ENCODE measurements around the gene TBCD. TPM values are rescaled to one million over a fixed set of nuclear protein-coding genes. Genes with fewer than 3 reads are reported as not detected.
"Not testable (repeated sequence)": the region's sequence is repeated elsewhere in the genome, so short reads cannot be mapped to it uniquely, and the experiment has no call there.

The TBCD gene
- total RNA-seq, 1 donor from 2014 or later = 122 TPM

GRCh38 chr17:82723169-82723807, 28.6 kb upstream of the TBCD start:
- intact Hi-C loops (cut with DNase I) = no loop called here
- no peak for ATAC-seq
- no peak for DNase-seq (ENCODE audit: low spot score)

GRCh38 chr17:82726427-82726826, 25.4 kb upstream of the TBCD start:
- intact Hi-C loops (cut with DNase I) = no loop called here
- no peak for DNase-seq (ENCODE audit: low spot score)
- no peak for ATAC-seq

DNA sequence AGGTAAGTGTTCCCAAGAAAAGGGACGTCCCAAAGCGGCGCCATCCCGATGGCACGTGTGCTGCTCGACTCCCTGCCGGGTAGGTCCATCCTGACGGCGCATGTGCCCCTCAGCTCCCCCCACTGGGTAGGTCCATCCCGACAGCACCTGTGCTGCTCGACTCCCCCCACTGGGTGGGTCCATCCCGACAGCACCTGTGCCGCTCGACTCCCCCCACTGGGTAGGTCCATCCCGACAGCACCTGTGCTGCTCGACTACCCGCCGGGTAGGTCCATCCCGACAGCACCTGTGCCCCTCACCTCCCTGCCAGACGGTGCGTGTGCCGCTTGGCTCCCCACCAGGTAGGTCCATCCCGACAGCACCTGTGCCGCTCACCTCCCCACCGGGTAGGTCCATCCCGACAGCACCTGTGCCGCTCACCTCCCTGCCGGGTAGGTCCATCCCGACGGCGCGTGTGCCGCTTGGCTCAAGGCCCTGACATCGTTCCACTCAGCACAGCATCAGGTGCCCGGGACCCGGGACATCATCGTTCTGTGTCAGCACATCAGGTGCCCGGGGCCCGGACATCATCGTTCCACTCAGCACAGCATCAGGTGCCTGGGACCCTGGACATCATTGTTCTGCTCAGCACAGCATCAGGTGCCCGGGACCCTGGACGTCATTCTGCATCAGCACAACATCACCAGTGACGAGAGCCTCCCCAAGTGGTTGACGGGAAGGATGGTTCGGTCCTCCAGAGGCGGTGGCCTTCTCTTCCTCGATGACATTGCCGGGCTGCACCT, 22.2 kb upstream of the TBCD start:
- ATAC-seq = peak; percentile 18
- DNase-seq (ENCODE audit: low spot score) = no peak
- intact Hi-C loops (cut with DNase I) = no loop called here

DNA sequence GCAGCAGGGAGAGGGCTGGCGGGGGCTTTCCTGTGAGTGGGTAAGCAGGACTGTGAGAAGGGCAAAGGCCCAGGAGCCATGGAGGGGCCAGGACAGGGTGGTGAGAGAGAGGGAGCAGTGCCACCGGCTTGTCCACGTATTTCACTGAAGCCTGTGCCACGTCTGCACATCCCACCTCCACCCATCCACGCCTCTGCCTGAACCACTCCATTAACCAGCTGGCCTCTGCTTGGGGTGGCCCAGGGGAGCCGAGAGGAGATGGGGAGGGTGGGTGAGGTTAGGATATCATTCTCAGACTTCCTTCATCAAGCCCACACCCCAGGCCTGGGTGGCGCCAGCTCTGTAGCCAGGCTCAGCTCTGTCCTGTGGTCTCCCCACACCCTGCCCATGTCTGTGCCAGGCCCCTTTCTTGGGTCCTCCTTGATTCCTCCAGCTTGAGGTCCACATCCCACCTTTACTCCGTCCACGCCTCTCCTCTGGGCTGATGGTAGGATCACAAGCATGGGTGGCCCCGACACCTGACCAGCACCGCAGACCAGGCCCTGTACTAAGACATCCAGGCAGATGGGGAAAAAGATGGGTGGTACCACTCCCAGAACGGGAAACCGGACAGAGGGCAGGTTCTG, 19.6 kb upstream of the TBCD start:
- no peak for ATAC-seq
- no peak for DNase-seq (ENCODE audit: low spot score)
- intact Hi-C loops (cut with DNase I) = no loop called here

DNA sequence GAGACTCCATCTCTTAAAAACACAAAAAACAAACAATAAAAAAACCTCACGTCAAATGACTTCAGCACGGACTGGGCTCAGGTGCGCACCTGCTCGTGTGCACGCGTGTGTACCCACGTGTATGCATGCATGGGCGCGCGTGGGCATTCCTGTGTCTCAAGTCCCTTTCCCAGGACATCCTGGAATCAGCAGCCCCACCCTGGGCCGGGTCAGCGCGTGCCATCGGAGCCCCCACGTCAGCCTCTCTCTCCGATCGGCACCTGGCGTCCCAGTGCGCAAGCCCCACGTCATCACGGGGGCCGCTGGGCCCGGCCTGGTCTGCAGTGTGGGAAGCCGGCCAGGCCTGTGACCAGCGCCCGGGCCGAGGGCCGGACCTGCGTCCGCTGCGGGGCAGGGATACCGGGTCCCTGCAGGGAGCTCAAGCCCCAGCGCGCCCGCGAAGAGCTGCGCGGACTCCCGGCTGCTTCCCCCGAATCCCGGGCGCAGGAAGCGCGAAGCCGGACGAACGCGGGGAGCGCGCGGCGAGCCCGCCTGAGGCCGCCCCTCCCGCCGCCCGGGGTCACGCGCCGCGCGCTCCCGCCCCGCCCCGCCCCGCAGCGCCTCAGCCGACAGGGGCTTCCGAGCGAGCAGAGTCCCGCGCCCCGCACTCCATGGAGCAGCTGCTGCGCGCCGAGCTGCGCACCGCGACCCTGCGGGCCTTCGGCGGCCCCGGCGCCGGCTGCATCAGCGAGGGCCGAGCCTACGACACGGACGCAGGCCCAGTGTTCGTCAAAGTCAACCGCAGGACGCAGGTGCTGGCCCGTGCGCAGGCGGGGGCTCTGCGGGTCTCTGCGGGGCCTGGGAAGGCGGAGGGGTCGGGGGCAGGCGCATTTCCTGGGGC, 16.6 kb upstream of the TBCD start, which contains the start of gene FN3K:
Gene FN3K, plus strand, starts transcription at position 629 of the 880 bp plus-strand sequence. Its CDS starts 22 bp downstream, at position 651.
- ATAC-seq (peak; percentile 87), DNase-seq (ENCODE audit: low spot score) (peak; percentile 85)
- intact Hi-C loops (cut with DNase I) = loop anchor here (5.0 kb wide), 1 partner anchor 1813 kb away; no protein-coding TSS in a partner anchor

DNA sequence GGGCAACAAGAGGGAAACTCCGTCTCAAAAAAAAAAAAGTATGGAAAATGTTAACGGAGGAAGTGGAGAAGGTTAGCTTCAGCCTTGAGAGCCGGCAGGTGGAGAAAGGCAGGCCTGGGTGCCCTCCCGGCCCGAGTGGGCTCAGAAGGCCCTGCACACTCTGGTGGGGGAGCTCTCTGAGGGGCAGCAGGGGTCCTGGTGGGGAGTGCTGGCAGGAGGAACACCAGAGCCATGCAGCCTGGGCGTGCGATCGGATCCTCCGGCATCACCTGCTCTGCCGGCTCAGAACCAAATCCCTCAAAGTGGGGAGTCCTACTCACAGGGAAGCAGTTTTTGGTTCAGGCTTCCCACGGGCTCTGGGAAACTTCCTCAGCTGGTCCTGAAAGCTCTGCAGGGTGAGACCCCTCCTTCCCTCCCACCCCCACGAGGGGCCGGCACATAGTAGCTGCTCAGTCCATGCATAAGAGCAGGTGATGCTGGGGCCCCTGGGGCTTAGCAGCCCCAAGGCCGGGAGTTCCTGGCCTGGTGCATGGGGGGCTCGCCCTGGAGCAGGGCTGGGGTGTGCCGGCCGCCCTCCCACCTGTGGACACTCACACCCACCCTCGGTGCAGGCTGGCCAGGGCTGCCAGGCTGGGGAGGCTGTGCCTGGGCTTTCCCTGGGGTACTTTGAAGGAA, 15.2 kb upstream of the TBCD start:
- DNase-seq (ENCODE audit: low spot score) = no peak
- ATAC-seq = no peak
- intact Hi-C loops (cut with DNase I) = loop anchor here (5.0 kb wide), 1 partner anchor 1814 kb away; no protein-coding TSS in a partner anchor

- ATAC-seq (peak; percentile 37), DNase-seq (ENCODE audit: low spot score) (peak; percentile 80)
- intact Hi-C loops (cut with DNase I) = loop anchor here (5.0 kb wide), 1 partner anchor 1816 kb away; no protein-coding TSS in a partner anchor
Observed at GRCh38 chr17:82737967-82738877, 13.6 kb upstream of the TBCD start.

DNA sequence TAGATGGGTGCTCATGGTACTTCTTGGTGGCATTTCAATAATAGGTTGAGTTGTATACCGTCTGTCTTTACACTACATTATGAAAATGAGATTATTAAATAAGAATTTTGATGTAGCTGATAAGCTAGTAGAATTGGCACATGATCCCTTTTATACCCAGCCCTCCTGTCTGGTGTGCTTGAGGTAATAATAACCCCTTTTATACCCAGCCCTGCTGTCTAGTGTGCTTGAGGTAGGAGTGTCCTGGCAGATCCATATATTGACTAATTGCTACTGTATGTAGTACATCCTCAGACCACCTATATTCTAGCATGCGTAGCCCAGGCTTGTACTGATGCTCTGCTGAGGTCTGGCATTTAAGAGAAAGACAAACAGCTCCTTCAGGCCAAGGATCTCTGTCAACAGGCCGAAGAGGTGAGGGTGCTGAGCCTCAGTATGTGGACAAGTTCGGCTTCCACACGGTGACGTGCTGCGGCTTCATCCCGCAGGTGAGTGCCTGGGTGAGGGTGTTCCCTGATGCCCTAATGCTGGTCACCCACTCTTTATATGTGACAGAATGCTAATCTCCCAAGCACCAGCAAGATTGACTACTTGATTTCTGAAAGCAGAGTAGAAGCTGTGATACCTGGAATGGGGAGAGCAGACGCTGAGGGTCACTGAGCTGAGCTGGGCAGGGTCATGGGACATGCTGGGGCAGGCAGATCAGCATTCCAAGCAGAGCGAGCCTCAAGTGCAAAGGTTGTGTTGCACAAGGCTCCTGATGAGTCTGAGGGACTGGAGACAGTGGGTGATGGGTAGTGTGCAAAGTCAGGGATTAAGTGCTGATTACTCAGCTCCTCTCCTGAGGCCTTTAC, 10.7 kb upstream of the TBCD start:
- no peak for ATAC-seq
- no peak for DNase-seq (ENCODE audit: low spot score)
- intact Hi-C loops (cut with DNase I) = no loop called here

GRCh38 chr17:82743344-82744219, 8.3 kb upstream of the TBCD start:
- ATAC-seq = peak; percentile 27
- intact Hi-C loops (cut with DNase I) = no loop called here
- DNase-seq (ENCODE audit: low spot score) = no peak

DNA sequence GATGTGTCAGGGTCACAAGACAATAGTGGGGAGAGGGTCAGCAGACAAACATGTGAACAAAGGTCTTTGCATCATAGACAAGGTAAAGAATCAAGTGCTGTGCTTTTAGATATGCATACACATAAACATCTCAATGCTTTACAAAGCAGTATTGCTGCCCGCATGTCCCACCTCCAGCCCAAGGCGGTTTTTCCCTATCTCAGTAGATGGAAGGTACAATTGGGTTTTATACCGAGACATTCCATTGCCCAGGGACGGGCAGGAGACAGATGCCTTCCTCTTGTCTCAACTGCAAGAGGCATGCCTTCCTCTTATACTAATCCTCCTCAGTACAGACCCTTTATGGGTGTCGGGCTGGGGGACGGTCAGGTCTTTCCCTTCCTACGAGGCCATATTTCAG, 7.1 kb upstream of the TBCD start:
- ATAC-seq; intact Hi-C loops (cut with DNase I); DNase-seq (ENCODE audit: low spot score): not testable (repeated sequence)

GRCh38 chr17:82745524-82745923, 6.3 kb upstream of the TBCD start:
- ATAC-seq (no peak), DNase-seq (ENCODE audit: low spot score) (no peak)
- intact Hi-C loops (cut with DNase I) = no loop called here

GRCh38 chr17:82748756-82749155, 3.1 kb upstream of the TBCD start:
- no peak for DNase-seq (ENCODE audit: low spot score)
- intact Hi-C loops (cut with DNase I) = no loop called here

DNA sequence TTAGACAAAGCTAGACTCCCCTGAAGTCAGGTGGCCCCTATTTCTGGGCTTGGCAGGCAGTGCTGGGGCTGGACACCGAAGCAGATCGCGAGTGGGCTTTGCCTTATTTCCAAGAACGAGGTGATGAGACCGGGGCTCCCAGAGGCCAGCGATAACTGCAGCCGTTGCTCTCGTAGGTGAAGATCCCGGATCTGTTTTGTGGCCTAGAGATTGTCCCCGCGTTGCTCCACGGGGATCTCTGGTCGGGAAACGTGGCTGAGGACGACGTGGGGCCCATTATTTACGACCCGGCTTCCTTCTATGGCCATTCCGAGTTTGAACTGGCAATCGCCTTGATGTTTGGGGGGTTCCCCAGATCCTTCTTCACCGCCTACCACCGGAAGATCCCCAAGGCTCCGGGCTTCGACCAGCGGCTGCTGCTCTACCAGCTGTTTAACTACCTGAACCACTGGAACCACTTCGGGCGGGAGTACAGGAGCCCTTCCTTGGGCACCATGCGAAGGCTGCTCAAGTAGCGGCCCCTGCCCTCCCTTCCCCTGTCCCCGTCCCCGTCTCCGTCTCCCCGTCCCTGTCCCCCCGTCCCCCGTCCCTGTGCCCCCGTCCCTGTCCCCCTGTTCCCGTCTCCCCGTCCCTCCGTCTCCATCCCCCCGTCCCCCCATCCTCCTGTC, 1.5 kb upstream of the TBCD start:
- intact Hi-C loops (cut with DNase I) = no loop called here
- ATAC-seq (no peak), DNase-seq (ENCODE audit: low spot score) (no peak)

More at GRCh38 chr17:82748756-82749155, 3.1 kb upstream of the TBCD start:
- ATAC-seq = no peak

- DNase-seq (ENCODE audit: low spot score) (peak; percentile 72), ATAC-seq (peak; percentile 68)
- intact Hi-C loops (cut with DNase I) = no loop called here
Observed at GRCh38 chr17:82751171-82751570, 694 bp upstream of the TBCD start.
